Measurements from ENCODE around the gene CNTNAP1.

The CNTNAP1 gene

DNA sequence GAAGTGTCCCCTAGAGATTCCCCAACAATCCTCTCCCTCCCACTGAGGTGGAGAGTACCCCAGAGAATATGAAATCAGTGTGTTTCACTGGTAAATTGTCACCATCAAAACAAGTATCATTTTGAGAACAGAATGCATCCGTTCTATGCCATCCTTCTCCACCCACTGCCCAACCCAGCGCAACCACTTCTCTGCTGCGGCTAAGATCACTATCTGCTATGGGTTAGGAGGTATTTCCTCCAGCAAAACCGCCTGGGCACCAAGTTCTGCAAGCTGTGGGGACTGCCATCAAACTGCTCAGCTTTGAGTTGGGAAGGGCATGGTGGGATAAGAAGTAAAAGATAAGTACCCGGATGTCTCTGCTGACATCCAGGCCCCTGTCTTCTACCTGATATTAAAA, 24.4 kb downstream of the CNTNAP1 start:
- Histone ChIP-seq H3K79me2 (ENCODE audit: insufficient read depth, low read depth) (no peaks in the 10 kb centered on the region), H3K4me1 (ENCODE audit: low read depth, poor library complexity, severe bottlenecking) (peaks cover 95% of the 10 kb centered on the region), H3K9ac (no peak overlapping the region; the same call in 1 of the 2 replicates), H3K27ac (peak overlapping the region; percentile 82), H4K20me1 (ENCODE audit: insufficient read depth) (no peaks in the 10 kb centered on the region), H3K4me3 (IDR thresholded peaks at IDR 0.05; ENCODE audit: insufficient read depth, low read depth, low read length) (no peak overlapping the region), H3K36me3 (ENCODE audit: insufficient read depth) (no peaks in the 10 kb centered on the region; the same call in 1 of the 2 replicates), H2AFZ (ENCODE audit: low read depth) (no peak overlapping the region), H3K27me3 (ENCODE audit: insufficient read depth, low read depth) (no peaks in the 10 kb centered on the region), H3K4me2 (peak overlapping the region; percentile 74)
- TF ChIP-seq, protein P1, sequence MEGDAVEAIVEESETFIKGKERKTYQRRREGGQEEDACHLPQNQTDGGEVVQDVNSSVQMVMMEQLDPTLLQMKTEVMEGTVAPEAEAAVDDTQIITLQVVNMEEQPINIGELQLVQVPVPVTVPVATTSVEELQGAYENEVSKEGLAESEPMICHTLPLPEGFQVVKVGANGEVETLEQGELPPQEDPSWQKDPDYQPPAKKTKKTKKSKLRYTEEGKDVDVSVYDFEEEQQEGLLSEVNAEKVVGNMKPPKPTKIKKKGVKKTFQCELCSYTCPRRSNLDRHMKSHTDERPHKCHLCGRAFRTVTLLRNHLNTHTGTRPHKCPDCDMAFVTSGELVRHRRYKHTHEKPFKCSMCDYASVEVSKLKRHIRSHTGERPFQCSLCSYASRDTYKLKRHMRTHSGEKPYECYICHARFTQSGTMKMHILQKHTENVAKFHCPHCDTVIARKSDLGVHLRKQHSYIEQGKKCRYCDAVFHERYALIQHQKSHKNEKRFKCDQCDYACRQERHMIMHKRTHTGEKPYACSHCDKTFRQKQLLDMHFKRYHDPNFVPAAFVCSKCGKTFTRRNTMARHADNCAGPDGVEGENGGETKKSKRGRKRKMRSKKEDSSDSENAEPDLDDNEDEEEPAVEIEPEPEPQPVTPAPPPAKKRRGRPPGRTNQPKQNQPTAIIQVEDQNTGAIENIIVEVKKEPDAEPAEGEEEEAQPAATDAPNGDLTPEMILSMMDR (conservative IDR thresholded peaks at IDR 0.05; ENCODE audit: low read depth, low read length) = no peak

DNA sequence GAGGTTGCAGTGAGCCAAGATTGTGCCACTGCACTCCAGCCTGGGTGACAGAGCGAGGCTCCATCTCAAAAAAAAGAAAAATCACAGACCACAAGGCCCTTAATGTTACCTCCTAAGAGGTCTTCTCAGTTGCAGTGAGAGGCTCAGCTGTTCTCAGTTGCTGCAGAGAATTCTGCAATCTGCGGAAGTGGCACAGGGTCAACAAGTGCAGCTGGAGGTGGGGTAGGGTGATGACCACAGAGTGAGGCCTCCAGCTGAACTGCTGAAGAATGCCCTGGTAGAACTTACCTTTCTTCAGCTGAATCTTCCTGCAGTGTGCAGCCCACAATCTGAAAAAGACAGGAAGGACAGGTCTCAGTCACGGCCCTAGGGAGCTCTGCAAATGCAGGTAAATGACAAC, 26.3 kb downstream of the CNTNAP1 start:
- TF ChIP-seq, protein P1 (conservative IDR thresholded peaks at IDR 0.05; ENCODE audit: low read depth, low read length) = no peak
- no peaks in the 10 kb centered on the region for H4K20me1 ChIP-seq (ENCODE audit: insufficient read depth)
- H3K9ac ChIP-seq = no peak overlapping the region
- no peaks in the 10 kb centered on the region for H3K27me3 ChIP-seq (ENCODE audit: insufficient read depth, low read depth)
- H3K4me3 ChIP-seq (IDR thresholded peaks at IDR 0.05; ENCODE audit: insufficient read depth, low read depth, low read length) = no peak overlapping the region
- no peak overlapping the region for H2AFZ ChIP-seq (ENCODE audit: low read depth)
- H3K36me3 ChIP-seq (ENCODE audit: insufficient read depth) = no peaks in the 10 kb centered on the region; the same call in 1 of the 2 replicates
- peaks cover 77% of the 10 kb centered on the region for H3K4me1 ChIP-seq (ENCODE audit: low read depth, poor library complexity, severe bottlenecking)
- H3K79me2 ChIP-seq (ENCODE audit: insufficient read depth, low read depth) = no peaks in the 10 kb centered on the region
- peak overlapping the region; percentile 82 for H3K27ac ChIP-seq
- peak overlapping the region; percentile 74 for H3K4me2 ChIP-seq

DNA sequence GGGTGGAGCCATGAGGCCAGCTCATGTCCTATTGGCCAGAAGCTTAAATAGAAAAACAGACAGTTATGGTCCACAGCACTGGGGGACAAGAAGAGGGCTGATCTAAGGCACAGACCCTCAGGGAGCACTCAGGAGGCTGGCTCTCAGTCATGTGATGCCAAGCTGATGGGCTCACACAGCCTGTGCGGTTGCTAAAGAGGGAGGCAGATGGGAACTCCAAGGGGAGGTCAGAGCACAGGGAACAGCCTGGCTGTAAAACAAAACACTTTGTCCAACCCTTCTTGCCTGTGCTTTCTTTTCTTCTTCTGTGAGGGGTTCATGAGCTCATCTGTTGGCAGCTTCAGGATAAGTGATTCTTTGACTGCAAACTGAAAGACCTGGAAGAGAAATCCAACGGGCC, 27.2 kb downstream of the CNTNAP1 start:
- TF ChIP-seq, protein P1 (conservative IDR thresholded peaks at IDR 0.05; ENCODE audit: low read depth, low read length) = no peak
- Histone ChIP-seq H3K9ac (no peak overlapping the region), H3K79me2 (ENCODE audit: insufficient read depth, low read depth) (no peaks in the 10 kb centered on the region), H2AFZ (ENCODE audit: low read depth) (no peak overlapping the region), H3K27me3 (ENCODE audit: insufficient read depth, low read depth) (no peaks in the 10 kb centered on the region), H3K4me1 (ENCODE audit: low read depth, poor library complexity, severe bottlenecking) (peaks cover 67% of the 10 kb centered on the region), H4K20me1 (ENCODE audit: insufficient read depth) (no peaks in the 10 kb centered on the region), H3K4me3 (IDR thresholded peaks at IDR 0.05; ENCODE audit: insufficient read depth, low read depth, low read length) (no peak overlapping the region), H3K36me3 (ENCODE audit: insufficient read depth) (no peaks in the 10 kb centered on the region; the same call in 1 of the 2 replicates), H3K27ac (peak overlapping the region; percentile 82; the same call in 1 of the 2 replicates), H3K4me2 (peak overlapping the region; percentile 74)

DNA sequence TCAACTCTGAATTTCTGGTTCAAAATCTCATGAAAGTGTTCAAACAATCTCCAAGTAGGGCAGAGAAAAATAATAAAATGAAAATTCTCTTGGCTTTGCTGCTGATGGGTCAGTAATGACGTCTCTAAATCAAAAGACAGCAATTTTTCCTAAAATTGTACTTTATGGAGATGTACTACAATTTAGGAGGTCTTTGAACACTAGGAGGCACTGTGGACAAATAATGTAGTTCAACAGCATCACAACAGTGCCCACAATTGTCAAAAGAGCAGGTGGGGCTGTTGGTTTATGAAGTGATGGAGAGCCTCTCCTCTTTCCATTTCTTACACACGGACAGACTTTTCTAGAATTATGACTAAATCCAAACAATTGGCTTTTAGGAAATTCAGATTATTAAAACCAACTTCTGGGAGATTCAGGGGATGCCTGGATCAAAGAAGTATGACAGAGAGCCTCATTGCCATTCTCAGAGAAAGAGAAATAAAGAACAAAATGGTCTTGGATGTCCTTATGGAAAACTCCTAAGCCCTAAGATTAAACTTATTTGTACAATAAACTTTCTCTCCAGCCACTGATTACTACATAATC, 38.8 kb downstream of the CNTNAP1 start:
- Histone ChIP-seq H3K4me3 (IDR thresholded peaks at IDR 0.05; ENCODE audit: insufficient read depth, low read depth, low read length) (no peak overlapping the region), H2AFZ (ENCODE audit: low read depth) (no peak overlapping the region), H3K9ac (no peak overlapping the region), H3K79me2 (ENCODE audit: insufficient read depth, low read depth) (peaks cover 4% of the 10 kb centered on the region; the same call in 1 of the 2 replicates), H3K4me2 (no peak overlapping the region), H3K4me1 (ENCODE audit: low read depth, poor library complexity, severe bottlenecking) (peaks cover 11% of the 10 kb centered on the region), H3K27me3 (ENCODE audit: insufficient read depth, low read depth) (no peaks in the 10 kb centered on the region), H4K20me1 (ENCODE audit: insufficient read depth) (no peaks in the 10 kb centered on the region), H3K36me3 (ENCODE audit: insufficient read depth) (peaks cover 15% of the 10 kb centered on the region; the same call in 1 of the 2 replicates), H3K27ac (no peak overlapping the region)
- TF ChIP-seq, protein P1 (conservative IDR thresholded peaks at IDR 0.05; ENCODE audit: low read depth, low read length) = peak; percentile 82

Data from KMS-11 (cell line).